IMR-90 (cell line): ENCODE data around the gene STEAP3. TPM values are rescaled to one million over a fixed set of nuclear protein-coding genes. Genes with fewer than 3 reads are reported as not detected.

Source experiments
- ATAC-seq: fragments of 200-7000 bp; cut with Tn5 transposase; 2 replicates; pipeline ENCODE4 v1.9.1; 2020; ENCODE audit warnings: low read depth, mild to moderate bottlenecking, moderate library complexity
- BruUV-seq: library from RNA; stranded (reverse); fragments of 400-500 nt; replicated peaks from 2 replicates; lab custom pipeline; 2021; lab: Mats Ljungman, UMichigan
- CTCF ChIA-PET: fragments of 300-600 bp; formaldehyde crosslinking; extraction: SDS; loops from one replicate; lab custom pipeline; 2021; ENCODE audit warnings: antibody characterized with exemption; lab: Yijun Ruan, JAX
- POLR2A ChIA-PET: fragments of 300-600 bp; sonication (Branson Sonifier 250); formaldehyde crosslinking; loops from one replicate; lab custom pipeline; 2022; ENCODE audit warnings: antibody characterized with exemption; ENCODE audit not compliant: unreplicated experiment; lab: Charles Lee
- DNase-seq: peaks from one replicate; pipeline ENCODE4 v3.0.0; 2013
- H2AFZ ChIP-seq: replicated peaks from 2 replicates; pipeline ENCODE3; 2013; ENCODE audit warnings: low read length, mild to moderate bottlenecking; ENCODE audit not compliant: poor library complexity
- H2AK5ac ChIP-seq: 2 replicates; pipeline ENCODE4 v1.6.1; 2013; ENCODE audit warnings: low read depth, low read length, inconsistent platforms
- H2AK9ac ChIP-seq: replicated peaks from 2 replicates; pipeline ENCODE3; 2013; ENCODE audit warnings: mild to moderate bottlenecking, low read depth, low read length, moderate library complexity; ENCODE audit not compliant: poor library complexity
- H2BK120ac ChIP-seq: 2 replicates; pipeline ENCODE4 v1.6.1; 2013; ENCODE audit warnings: low read depth, low read length, inconsistent platforms
- H2BK15ac ChIP-seq: 3 replicates; pipeline ENCODE4 v1.6.1; 2013; ENCODE audit warnings: low read depth, low read length, inconsistent platforms
- H2BK20ac ChIP-seq: 2 replicates; pipeline ENCODE4 v1.6.1; 2013; ENCODE audit warnings: low read depth, mild to moderate bottlenecking, inconsistent platforms, low read length, moderate library complexity
- H2BK5ac ChIP-seq: 2 replicates; pipeline ENCODE4 v1.6.1; 2013; ENCODE audit warnings: mild to moderate bottlenecking, low read depth, low read length, inconsistent platforms; ENCODE audit not compliant: poor library complexity, severe bottlenecking
- H3K14ac ChIP-seq: replicated peaks from 2 replicates; pipeline ENCODE4 v1.6.1; 2013; ENCODE audit warnings: low read depth, low read length, inconsistent platforms
- H3K18ac ChIP-seq: 2 replicates; pipeline ENCODE4 v1.6.1; 2013; ENCODE audit warnings: low read depth, low read length, control low read depth
- H3K23ac ChIP-seq: 2 replicates; pipeline ENCODE4 v1.6.1; 2013; ENCODE audit warnings: low read depth, low read length, inconsistent platforms
- H3K27ac ChIP-seq: 2 replicates; pipeline ENCODE4 v1.5.1; 2013; ENCODE audit warnings: mild to moderate bottlenecking, control low read depth, low read length; ENCODE audit not compliant: insufficient read depth
- H3K27me3 ChIP-seq: 2 replicates; pipeline ENCODE4 v1.6.1; 2013; ENCODE audit warnings: low read length; ENCODE audit not compliant: control insufficient read depth, insufficient read depth
- H3K36me3 ChIP-seq: 2 replicates; pipeline ENCODE4 v1.6.1; 2013; ENCODE audit warnings: low read length, mixed read lengths; ENCODE audit not compliant: control insufficient read depth, insufficient read depth
- H3K4ac ChIP-seq: 2 replicates; pipeline ENCODE4 v1.6.1; 2013; ENCODE audit warnings: low read depth, low read length, inconsistent platforms
- H3K4me1 ChIP-seq: 2 replicates; pipeline ENCODE4 v1.6.1; 2013; ENCODE audit warnings: low read length, mixed read lengths; ENCODE audit not compliant: control insufficient read depth, insufficient read depth
- H3K4me2 ChIP-seq: 2 replicates; pipeline ENCODE4 v1.6.1; 2013; ENCODE audit warnings: low read depth, mild to moderate bottlenecking, control low read depth, low read length, moderate library complexity
- H3K4me3 ChIP-seq: 2 replicates; pipeline ENCODE4 v1.5.1; 2013; ENCODE audit warnings: low read depth, mild to moderate bottlenecking, control low read depth, low read length, moderate library complexity; ENCODE audit not compliant: insufficient read depth
- H3K56ac ChIP-seq: 2 replicates; pipeline ENCODE4 v1.6.1; 2013; ENCODE audit warnings: low read length, inconsistent platforms; ENCODE audit not compliant: insufficient read depth; ENCODE audit errors: extremely low read depth
- H3K79me1 ChIP-seq, 2 experiments: 2 replicates each; pipeline ENCODE4 v1.6.1; 2013; ENCODE audit warnings: low read length in 2 of 2, inconsistent platforms in 1 of 2, low read depth in 1 of 2
- H3K9ac ChIP-seq: 2 replicates; pipeline ENCODE4 v1.6.1; 2013; ENCODE audit warnings: low read depth, low read length, control low read depth
- H3K9me1 ChIP-seq: 2 replicates; pipeline ENCODE4 v1.6.1; 2013; ENCODE audit warnings: low read length, inconsistent platforms; ENCODE audit not compliant: insufficient read depth
- H3K9me3 ChIP-seq: 2 replicates; pipeline ENCODE4 v1.6.1; 2013; ENCODE audit warnings: low read length; ENCODE audit not compliant: control insufficient read depth, insufficient read depth
- H4K20me1 ChIP-seq: 2 replicates; pipeline ENCODE4 v1.6.1; 2013; ENCODE audit warnings: low read length, inconsistent platforms; ENCODE audit not compliant: insufficient read depth
- H4K5ac ChIP-seq: 2 replicates; pipeline ENCODE4 v1.6.1; 2013; ENCODE audit warnings: mild to moderate bottlenecking, low read depth, low read length, control low read depth
- H4K8ac ChIP-seq, 2 experiments: 2 replicates each; pipeline ENCODE4 v1.6.1; 2013; ENCODE audit warnings: low read depth in 2 of 2, low read length in 2 of 2, control low read depth in 1 of 2, inconsistent platforms in 1 of 2
- H4K91ac ChIP-seq: 2 replicates; pipeline ENCODE4 v1.6.1; 2013; ENCODE audit warnings: low read depth, low read length, inconsistent platforms; ENCODE audit not compliant: insufficient read depth
- BHLHE40 ChIP-seq: fragments of 150-350 bp; IDR thresholded peaks from 2 replicates; pipeline ENCODE4 v1.6.1; 2016; ENCODE audit warnings: mild to moderate bottlenecking, low read depth, low read length
- CEBPB ChIP-seq: IDR thresholded peaks from 2 replicates; pipeline ENCODE4 v1.6.1; 2012; ENCODE audit warnings: low read depth, low read length, improper control_type of control experiment
- CHD1 ChIP-seq: IDR thresholded peaks from 2 replicates; pipeline ENCODE4 v1.6.1; 2012; ENCODE audit warnings: low read depth, low read length, improper control_type of control experiment
- ELK1 ChIP-seq: fragments of 150-350 bp; IDR thresholded peaks from 2 replicates; pipeline ENCODE4 v1.6.1; 2016; ENCODE audit warnings: low read depth, mild to moderate bottlenecking, low read length, moderate library complexity, borderline replicate concordance
- FOS ChIP-seq: fragments of 150-350 bp; IDR thresholded peaks from 2 replicates; pipeline ENCODE4 v1.6.1; 2016; ENCODE audit warnings: low read depth, low read length
- MAFK ChIP-seq: IDR thresholded peaks from 2 replicates; pipeline ENCODE4 v1.6.1; 2012; ENCODE audit warnings: low read depth, low read length, improper control_type of control experiment
- MAZ ChIP-seq: IDR thresholded peaks from 2 replicates; pipeline ENCODE4 v1.6.1; 2012; ENCODE audit warnings: low read depth, mild to moderate bottlenecking, low read length, improper control_type of control experiment, moderate library complexity, borderline replicate concordance
- MXI1 ChIP-seq: IDR thresholded peaks from 2 replicates; pipeline ENCODE4 v1.6.1; 2012; ENCODE audit warnings: low read depth, mild to moderate bottlenecking, low read length, moderate library complexity, borderline replicate concordance
- NFE2L2 ChIP-seq: fragments of 150-350 bp; IDR thresholded peaks from 2 replicates; pipeline ENCODE4 v1.6.1; 2016; ENCODE audit warnings: low read depth, mild to moderate bottlenecking, low read length
- POLR2A ChIP-seq: IDR thresholded peaks from 2 replicates; pipeline ENCODE4 v1.6.1; 2012; ENCODE audit warnings: mild to moderate bottlenecking, low read depth, low read length
- RAD21 ChIP-seq: IDR thresholded peaks from 2 replicates; pipeline ENCODE4 v1.6.1; 2012; ENCODE audit warnings: low read length, improper control_type of control experiment
- RCOR1 ChIP-seq: IDR thresholded peaks from 2 replicates; pipeline ENCODE4 v1.6.1; 2012; ENCODE audit warnings: mild to moderate bottlenecking, low read length, improper control_type of control experiment; ENCODE audit not compliant: insufficient replicate concordance
- RFX5 ChIP-seq: IDR thresholded peaks from 2 replicates; pipeline ENCODE4 v1.8.0; 2012; ENCODE audit warnings: low read depth, mild to moderate bottlenecking, low read length, moderate library complexity
- SMC3 ChIP-seq: fragments of 150-350 bp; IDR thresholded peaks from 2 replicates; pipeline ENCODE4 v1.6.1; 2016; ENCODE audit warnings: low read depth, mild to moderate bottlenecking, antibody characterized with exemption, low read length, moderate library complexity
- USF2 ChIP-seq: fragments of 150-350 bp; IDR thresholded peaks from 2 replicates; pipeline ENCODE4 v1.6.1; 2017; ENCODE audit warnings: mild to moderate bottlenecking, antibody characterized with exemption, low read length, low read depth
- WGBS, 2 experiments: methylation state at CpG; one replicate each; pipeline versions ENCODE4 v1.1.5 to v1.1.7; 2013; ENCODE audit warnings: missing lambda C conversion rate in 2 of 2; ENCODE audit not compliant: insufficient read length in 1 of 2; ENCODE audit errors: extremely low coverage in 2 of 2; 5-methylcytosine and 5-hydroxymethylcytosine counted together
- dilution Hi-C: fragments of 300-500 bp; cut with HindIII; formaldehyde crosslinking; loops from one replicate; pipeline ENCODE4 v1.14.3; 2018; ENCODE audit warnings: low sequenced_read_pairs; ENCODE audit not compliant: unreplicated experiment
- in situ Hi-C: fragments of 300-500 bp; cut with MboI; formaldehyde crosslinking; loops from 3 replicates; pipeline ENCODE4 v1.14.3; 2019; ENCODE audit warnings: low sequenced_read_pairs, inconsistent platforms, mixed read lengths
- intact Hi-C: fragments of 100-400 bp; cut with micrococcal nuclease; formaldehyde crosslinking; loops from 2 replicates; pipeline ENCODE4 v1.10.0; 2022
- polyA plus RNA-seq, 3 experiments: library from polyadenylated mRNA; depleted of rRNA; stranded (reverse); fragments of >200 nt; gene quantifications; 2 replicates each; pipeline ENCODE4 v1.2.3, GENCODE V29; 2012; ENCODE audit warnings: low replicate concordance in 1 of 3
- total RNA-seq: library from RNA; depleted of rRNA; stranded (reverse); fragments of >200 nt; gene quantifications from 2 replicates; pipeline ENCODE4 v1.2.3, GENCODE V29; 2012
- TF ChIP-seq, protein P1 (sequence below): conservative IDR thresholded peaks from 2 replicates; pipeline ENCODE4 v1.5.1; 2012; ENCODE audit warnings: mild to moderate bottlenecking, low read depth, low read length, improper control_type of control experiment

Gene STEAP3
- total and polyA plus RNA-seq, 2 of the 4 experiments (the other 2 are of a cell fraction), result 19.4 to 43.9 TPM

- intact Hi-C loops (no loop called here), dilution Hi-C loops (no loop called here), in situ Hi-C loops (no loop called here)
- Histone ChIP-seq H3K9me1 (no peaks in the 10 kb centered on the region), H2BK20ac (no peak overlapping the region), H3K14ac (no peak overlapping the region), H3K27ac (no peak overlapping the region), H3K18ac (no peak overlapping the region), H3K4me2 (no peak overlapping the region), H3K79me1 (no peaks in the 10 kb centered on the region), H2AFZ (no peak overlapping the region), H3K4ac (no peak overlapping the region), H4K5ac (no peak overlapping the region), H3K9ac (no peak overlapping the region), H2AK9ac (no peak overlapping the region), H2BK5ac (no peak overlapping the region), H3K4me3 (no peak overlapping the region), H2AK5ac (no peak overlapping the region), H3K9me3 (no peaks in the 10 kb centered on the region), H4K8ac (no peak overlapping the region), H4K20me1 (no peaks in the 10 kb centered on the region), H3K27me3 (peaks cover 5% of the 10 kb centered on the region; the same call in 1 of the 2 replicates), H2BK120ac (no peak overlapping the region), H3K36me3 (no peaks in the 10 kb centered on the region), H3K4me1 (no peaks in the 10 kb centered on the region), H4K91ac (no peak overlapping the region), H3K23ac (no peak overlapping the region), H2BK15ac (no peak overlapping the region), H3K56ac (no peak overlapping the region)
- CTCF ChIA-PET, result no interaction called here
- DNase-seq, result no peak
- POLR2A ChIA-PET, result no interaction called here
- no peak for ATAC-seq
- BruUV-seq, result no TSS peak
- no peak for TF ChIP-seq ELK1
- TF ChIP-seq MAFK, result no peak
- no peak for TF ChIP-seq RAD21
- TF ChIP-seq RFX5, result no peak
- TF ChIP-seq POLR2A, result no peak
- TF ChIP-seq SMC3, result no peak
- TF ChIP-seq USF2, result no peak
- TF ChIP-seq MAZ, result no peak
- TF ChIP-seq NFE2L2, result no peak
- no peak for TF ChIP-seq CHD1
- TF ChIP-seq MXI1, result no peak
- no peak for TF ChIP-seq FOS
- no peak for TF ChIP-seq RCOR1
- TF ChIP-seq, protein P1, sequence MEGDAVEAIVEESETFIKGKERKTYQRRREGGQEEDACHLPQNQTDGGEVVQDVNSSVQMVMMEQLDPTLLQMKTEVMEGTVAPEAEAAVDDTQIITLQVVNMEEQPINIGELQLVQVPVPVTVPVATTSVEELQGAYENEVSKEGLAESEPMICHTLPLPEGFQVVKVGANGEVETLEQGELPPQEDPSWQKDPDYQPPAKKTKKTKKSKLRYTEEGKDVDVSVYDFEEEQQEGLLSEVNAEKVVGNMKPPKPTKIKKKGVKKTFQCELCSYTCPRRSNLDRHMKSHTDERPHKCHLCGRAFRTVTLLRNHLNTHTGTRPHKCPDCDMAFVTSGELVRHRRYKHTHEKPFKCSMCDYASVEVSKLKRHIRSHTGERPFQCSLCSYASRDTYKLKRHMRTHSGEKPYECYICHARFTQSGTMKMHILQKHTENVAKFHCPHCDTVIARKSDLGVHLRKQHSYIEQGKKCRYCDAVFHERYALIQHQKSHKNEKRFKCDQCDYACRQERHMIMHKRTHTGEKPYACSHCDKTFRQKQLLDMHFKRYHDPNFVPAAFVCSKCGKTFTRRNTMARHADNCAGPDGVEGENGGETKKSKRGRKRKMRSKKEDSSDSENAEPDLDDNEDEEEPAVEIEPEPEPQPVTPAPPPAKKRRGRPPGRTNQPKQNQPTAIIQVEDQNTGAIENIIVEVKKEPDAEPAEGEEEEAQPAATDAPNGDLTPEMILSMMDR, result no peak
- TF ChIP-seq BHLHE40, result no peak
- TF ChIP-seq CEBPB, result no peak
- WGBS, 2 experiments, result no CpG with 5 or more reads among the region's 4 CpGs
Observed at GRCh38 chr2:119177838-119178190, 45.8 kb upstream of the STEAP3 start.
